ENCODE data around the gene WASF2.

DNA sequence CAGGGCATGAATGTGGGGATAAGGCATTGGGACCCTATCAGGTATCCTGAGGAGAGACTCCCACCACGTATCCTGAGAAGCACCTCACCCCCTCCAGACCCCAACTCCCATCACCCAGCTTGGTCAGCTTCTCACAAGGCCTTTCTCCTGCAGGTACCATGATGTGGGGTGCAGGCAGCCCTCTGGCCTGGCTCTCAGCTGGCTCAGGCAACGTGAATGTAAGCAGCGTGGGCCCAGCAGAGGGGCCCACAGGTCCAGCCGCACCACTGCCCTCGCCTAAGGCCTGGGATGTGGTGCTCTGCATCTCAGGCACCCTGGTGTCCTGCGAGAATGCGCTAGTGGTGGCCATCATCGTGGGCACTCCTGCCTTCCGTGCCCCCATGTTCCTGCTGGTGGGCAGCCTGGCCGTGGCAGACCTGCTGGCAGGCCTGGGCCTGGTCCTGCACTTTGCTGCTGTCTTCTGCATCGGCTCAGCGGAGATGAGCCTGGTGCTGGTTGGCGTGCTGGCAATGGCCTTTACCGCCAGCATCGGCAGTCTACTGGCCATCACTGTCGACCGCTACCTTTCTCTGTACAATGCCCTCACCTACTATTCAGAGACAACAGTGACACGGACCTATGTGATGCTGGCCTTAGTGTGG is 96.2 kb downstream of the WASF2 start:
- TF ChIP-seq, protein P1, sequence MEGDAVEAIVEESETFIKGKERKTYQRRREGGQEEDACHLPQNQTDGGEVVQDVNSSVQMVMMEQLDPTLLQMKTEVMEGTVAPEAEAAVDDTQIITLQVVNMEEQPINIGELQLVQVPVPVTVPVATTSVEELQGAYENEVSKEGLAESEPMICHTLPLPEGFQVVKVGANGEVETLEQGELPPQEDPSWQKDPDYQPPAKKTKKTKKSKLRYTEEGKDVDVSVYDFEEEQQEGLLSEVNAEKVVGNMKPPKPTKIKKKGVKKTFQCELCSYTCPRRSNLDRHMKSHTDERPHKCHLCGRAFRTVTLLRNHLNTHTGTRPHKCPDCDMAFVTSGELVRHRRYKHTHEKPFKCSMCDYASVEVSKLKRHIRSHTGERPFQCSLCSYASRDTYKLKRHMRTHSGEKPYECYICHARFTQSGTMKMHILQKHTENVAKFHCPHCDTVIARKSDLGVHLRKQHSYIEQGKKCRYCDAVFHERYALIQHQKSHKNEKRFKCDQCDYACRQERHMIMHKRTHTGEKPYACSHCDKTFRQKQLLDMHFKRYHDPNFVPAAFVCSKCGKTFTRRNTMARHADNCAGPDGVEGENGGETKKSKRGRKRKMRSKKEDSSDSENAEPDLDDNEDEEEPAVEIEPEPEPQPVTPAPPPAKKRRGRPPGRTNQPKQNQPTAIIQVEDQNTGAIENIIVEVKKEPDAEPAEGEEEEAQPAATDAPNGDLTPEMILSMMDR (IDR thresholded peaks at IDR 0.05): no peak
- TF ChIP-seq POLR2A (IDR thresholded peaks at IDR 0.05): no peak

All from vagina (tissue), 2 donors.